ENCODE results near the gene FAM81A.
"Not testable (repeated sequence)": the region's sequence is repeated elsewhere in the genome, so short reads cannot be mapped to it uniquely, and the experiment has no call there.

The FAM81A gene

GRCh38 chr15:59437817-59438624, at the start of gene FAM81A:
FAM81A (plus strand) TSS chr15:59438186; CDS start chr15:59458627, 20,441 bp downstream.
- no peak for DNase-seq

- DNase-seq = no peak
These were observed 49.3 kb upstream of the FAM81A start for GRCh38 chr15:59388670-59389069.

DNA sequence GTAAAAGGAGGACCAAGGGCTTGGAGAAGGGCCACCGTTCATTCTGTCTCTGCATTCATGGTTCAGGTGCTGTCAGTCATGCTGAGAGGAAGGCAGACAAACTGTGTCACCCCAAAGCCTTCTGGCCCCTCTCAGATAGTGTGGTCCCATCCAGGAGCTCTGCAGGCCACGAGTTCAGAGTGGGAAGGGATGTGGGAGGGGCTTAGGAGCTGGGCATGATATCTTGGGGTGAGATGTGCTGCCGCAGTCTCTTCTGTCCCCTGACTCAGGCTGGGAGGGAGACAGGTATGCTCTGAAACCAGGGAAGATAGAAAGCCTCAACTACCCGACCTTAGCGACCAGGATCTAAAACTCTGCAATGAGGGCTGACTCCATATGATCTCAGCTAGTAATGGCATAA, 45.7 kb upstream of the FAM81A start:
- no peak for DNase-seq

GRCh38 chr15:59394166-59394661, 43.8 kb upstream of the FAM81A start:
- DNase-seq = no peak

DNA sequence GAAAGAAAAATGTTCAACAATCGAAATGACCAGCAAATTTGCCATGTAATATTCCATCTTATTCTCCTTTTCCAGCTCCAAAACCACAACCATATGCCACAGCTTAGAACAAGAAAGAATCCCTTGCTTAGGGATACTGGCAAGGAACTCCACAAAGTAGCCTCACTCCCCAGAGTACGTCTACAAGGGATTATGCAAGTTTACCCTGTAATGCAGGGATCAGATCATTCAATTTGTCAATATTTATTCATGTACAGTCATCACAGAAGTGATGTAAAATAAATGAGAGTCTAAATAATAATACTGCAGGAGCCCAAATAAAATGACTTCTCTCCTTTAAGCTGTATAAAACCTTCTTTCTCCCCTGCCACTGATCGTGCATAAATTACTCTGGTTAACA, 41.8 kb upstream of the FAM81A start:
- DNase-seq = no peak

DNA sequence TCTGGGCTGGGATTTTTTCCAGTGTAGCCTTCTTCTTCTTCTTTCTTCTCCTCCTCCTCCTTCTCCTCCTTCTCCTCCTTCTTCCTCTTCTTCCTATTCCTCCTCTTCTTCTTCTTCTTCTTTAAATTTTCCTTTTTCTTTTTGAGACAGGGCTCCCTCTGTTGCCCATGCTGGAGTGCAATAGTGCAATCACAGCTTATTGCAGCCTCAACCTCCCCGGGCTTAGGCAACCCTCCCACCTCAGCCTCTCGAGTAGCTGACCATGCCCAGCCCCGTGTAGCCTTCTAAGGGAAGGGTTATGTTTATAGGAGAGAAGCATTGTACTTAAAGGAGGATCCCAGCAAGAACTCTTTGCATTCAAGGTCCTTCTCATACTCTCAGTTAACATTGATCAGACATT, 41.3 kb upstream of the FAM81A start:
- DNase-seq = no peak

DNA sequence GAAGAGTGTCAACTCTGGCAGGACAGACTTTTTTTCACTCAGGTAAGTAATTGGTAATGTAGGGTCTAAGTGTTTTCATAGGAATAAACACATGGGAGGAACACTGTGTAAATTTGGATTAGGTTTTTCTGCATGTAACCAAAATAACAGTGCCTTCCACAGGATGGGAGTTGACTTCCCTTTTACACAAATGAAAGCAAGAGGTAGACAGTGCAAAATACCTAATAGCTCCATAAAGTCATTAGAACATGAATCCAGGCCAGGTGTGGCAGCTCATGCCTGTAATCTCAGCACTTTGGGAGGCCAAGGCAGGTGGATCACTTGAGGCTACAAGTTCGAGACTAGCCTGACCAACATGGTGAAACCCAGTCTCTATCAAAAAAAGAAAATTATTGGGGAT, 39.8 kb upstream of the FAM81A start:
- DNase-seq = no peak

GRCh38 chr15:59399465-59400102, 38.4 kb upstream of the FAM81A start:
- DNase-seq = no peak

DNA sequence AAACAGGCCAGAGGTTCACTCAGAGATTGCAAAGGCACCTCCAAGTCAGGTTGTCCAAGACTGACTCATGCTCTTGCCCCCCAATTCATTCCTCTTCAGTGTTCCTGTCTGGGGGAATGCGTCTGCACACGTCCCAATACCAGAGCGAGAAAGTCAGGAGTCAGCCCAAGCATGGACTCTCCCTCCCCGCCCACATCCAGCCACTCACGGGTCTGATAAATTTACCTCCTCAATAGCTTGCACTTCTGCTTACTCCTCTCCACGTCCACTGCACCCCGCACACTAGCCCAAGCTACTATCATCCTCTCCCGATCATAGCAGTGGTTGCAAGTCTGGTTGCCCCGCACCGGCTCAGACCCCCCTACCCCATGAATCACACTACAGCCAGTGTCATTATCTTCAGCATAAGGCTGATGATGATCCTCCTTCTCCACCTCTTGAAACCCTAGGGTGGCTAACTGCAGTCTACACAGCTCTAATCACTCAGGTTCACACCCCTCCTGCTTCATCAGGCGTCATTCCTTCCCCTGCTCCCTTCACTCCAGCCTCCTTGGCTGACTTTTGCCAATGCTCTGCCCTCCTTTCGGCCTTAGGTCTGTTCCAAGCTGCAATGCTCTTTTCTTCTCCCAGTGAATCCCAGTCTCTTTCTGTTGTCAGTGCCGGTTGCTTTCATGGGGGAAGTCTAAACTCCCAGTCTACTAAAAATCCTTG, 37.7 kb upstream of the FAM81A start:
- no peak for DNase-seq

- not testable (repeated sequence) for DNase-seq
These were observed 36.7 kb upstream of the FAM81A start for GRCh38 chr15:59401051-59401823.

GRCh38 chr15:59401824-59402569, 36.0 kb upstream of the FAM81A start:
- DNase-seq = no peak

GRCh38 chr15:59405079-59405478, 32.9 kb upstream of the FAM81A start:
- DNase-seq = no peak

DNA sequence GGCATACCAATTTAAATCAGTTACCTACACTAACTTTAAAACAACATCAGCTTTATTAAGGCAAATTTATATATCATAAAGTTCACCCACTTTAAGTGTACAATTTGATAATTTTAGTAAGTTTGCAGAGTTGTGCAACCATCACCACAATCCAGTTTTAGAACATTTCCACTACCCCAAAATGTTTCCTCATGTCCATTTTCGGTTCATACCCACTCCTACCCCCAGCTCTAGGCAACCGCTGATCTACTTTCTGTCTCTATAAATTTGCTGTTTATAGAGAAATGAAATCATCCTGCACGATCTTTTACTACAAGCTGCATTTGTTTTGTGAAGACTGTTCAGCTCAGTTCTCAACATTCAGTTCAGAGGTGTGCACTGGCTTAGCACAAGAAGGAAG, 31.5 kb upstream of the FAM81A start:
- DNase-seq = no peak

DNA sequence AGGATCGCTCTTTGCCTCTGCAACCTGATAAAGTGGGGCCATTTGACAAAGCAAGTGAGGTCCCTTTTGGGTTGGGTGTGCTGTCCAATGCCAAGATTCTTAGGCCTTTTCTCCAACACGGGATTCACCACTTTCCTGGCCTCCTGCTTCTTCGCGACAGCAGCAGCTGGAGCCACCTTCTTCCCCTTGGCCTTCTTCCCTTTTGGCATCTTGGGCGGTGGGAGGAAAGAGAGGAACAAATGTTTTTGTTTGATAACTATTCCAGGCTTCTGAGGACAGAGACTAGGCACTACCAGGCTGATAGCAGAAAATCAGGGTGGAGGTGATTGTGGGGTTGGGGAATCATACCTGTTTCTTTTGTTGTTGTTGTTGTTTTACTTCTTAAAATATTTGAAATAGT, 30.0 kb upstream of the FAM81A start:
- DNase-seq = no peak

- no peak for DNase-seq
These were observed 27.5 kb upstream of the FAM81A start for GRCh38 chr15:59410391-59410896.

- no peak for DNase-seq
These were observed 24.4 kb upstream of the FAM81A start for GRCh38 chr15:59413577-59413976.

DNA sequence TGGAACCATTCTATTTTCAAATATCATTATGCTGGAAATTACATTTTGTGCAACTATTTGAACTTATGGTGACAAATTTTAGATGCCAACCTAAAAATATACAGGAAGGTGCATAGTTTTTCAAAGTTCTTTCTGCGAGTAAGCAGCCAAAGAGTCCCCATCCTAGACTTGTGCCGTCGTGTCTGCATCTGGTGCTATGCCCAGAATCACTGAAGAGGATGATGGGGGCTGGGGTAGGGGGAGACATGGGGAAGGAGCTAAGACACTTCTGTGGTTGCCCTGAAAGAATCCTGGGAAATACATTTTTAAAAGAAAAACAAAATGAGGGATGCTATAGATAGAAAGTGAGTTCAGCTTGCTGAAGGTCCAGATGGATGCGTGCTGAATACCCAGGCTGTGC, 21.2 kb upstream of the FAM81A start:
- no peak for DNase-seq

DNA sequence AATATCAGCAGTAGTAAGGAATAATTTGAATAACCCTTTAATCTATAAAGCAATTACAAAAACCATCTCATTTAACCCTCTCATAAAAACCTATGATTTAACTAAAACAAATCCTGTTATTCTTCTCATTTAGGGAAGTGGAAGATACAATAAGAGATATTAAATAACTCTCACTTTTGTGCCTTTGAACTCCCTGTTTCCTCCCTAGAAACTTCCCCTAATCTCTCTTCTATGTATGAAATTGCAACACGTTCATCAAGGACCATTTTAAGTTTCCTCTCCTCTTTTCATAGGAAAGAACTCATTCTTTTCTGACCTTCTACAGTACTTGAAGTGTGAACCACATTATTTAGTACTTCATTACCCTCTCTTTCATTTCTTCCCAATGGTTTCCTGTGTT, 18.8 kb upstream of the FAM81A start:
- no peak for DNase-seq

- DNase-seq = no peak
These were observed 17.9 kb upstream of the FAM81A start for GRCh38 chr15:59420108-59420507.

GRCh38 chr15:59420986-59421618, 16.9 kb upstream of the FAM81A start:
- DNase-seq = no peak

DNA sequence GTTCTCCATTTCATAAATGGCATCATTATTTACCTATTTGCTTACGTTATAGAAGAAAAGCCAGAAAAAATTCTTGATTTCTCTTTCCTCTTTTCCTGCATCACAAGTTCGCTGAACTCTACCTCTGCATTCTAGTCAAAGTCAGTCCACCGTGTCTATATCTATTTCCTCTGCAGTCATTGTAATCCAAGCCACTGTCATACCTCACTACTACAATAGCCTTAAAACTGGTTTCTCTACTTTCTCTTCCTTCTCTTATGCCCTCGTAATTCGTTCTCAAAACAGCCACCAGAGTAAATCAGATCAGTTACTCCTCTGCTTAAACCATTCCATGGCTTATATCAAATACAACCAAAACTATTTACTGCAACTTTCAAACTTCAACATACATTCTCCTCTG, 13.4 kb upstream of the FAM81A start:
- no peak for DNase-seq

Data from activated T-cell treated with anti-CD3 and anti-CD28 coated beads for 4 hours (primary cell).